ENCODE measurements around the gene LPP.
"Not testable (repeated sequence)": the region's sequence is repeated elsewhere in the genome, so short reads cannot be mapped to it uniquely, and the experiment has no call there.

Gene LPP

DNA sequence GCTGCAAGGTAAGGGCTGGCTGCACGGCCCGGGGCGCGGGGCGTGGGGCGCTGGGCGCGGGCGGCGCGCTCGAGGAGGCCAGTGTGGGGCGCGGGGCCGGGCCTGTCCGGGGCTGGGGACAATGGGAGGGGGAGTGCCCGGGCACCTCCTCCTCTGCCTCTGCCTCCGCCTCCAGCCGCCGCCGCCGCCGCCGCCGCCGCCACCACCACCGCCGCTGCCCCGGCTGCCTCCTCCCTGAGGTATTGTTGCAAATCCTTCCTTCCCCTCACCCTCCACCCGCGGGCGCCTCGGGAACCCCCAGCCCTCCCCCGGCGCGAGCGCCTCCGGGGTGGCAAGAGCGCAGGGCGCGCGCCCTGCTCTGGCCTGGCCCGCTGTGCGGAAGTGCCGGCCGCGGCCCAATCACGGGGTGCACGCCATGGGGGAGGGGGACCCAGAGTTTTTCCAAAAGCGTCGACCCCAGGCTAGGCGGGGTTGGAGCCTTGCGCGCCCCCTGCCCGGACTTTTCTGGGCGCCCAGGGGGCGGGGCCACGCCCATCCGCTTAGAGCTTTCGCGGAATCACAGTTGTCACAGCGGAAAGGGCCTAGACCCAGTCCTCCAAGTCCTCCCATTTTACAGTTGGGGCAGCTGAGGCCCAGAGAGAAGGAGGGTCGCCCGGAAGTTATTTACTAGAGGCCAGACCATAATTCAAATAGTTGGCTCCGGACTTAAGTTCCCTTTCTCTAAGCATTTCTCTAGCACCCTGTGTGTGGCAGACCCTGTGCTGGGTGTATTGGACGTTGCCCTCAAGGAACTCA, at the start of gene LPP:
Gene LPP, plus strand, starts transcription at position 144 of the 795 bp plus-strand sequence. CDS start 251,964 bp downstream, outside the sequence.
- peak; percentile 38 to 53 for DNase-seq (ENCODE audit: low read depth in 2 of 2)

DNA sequence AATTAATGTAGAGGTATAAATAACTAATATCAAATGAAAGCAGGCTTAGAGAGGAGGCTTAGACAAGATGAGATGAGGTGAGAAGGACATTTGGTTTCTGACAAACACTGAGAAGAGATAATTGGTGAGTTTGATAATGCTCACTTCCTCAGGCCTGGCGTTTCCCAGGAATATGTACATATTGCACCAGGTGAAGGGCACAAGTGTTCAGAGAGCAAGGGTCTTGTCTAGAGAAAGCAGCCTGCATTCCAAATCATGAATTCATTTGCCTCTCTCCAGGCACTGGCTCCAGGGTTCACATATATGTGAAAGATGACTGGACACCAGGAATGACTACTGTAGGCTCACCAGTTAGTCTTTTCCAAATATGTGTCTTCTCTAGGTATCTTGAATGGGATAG, 48.0 kb upstream of the LPP start:
- DNase-seq (ENCODE audit: low read depth in 2 of 2), result no peak

DNA sequence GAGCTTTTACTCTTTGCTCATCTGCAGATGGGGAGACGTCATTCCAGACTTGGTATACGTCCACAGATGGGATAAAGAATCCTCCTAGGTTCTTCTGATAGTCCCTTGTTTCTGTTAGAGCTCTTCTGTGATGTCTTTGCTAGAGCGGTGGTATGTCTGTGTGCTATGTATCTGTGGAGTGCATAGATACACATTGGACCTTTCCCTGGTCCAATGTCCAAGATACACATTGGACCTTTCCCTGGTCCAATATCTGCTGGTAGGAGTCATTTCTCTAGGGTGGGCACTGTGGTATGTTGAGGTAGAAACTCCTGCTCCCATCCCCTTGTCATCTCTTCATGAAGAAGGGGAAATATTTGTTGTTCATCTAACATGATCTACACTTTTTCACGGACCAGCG, 47.5 kb upstream of the LPP start:
- no peak for DNase-seq (ENCODE audit: low read depth in 2 of 2)

DNA sequence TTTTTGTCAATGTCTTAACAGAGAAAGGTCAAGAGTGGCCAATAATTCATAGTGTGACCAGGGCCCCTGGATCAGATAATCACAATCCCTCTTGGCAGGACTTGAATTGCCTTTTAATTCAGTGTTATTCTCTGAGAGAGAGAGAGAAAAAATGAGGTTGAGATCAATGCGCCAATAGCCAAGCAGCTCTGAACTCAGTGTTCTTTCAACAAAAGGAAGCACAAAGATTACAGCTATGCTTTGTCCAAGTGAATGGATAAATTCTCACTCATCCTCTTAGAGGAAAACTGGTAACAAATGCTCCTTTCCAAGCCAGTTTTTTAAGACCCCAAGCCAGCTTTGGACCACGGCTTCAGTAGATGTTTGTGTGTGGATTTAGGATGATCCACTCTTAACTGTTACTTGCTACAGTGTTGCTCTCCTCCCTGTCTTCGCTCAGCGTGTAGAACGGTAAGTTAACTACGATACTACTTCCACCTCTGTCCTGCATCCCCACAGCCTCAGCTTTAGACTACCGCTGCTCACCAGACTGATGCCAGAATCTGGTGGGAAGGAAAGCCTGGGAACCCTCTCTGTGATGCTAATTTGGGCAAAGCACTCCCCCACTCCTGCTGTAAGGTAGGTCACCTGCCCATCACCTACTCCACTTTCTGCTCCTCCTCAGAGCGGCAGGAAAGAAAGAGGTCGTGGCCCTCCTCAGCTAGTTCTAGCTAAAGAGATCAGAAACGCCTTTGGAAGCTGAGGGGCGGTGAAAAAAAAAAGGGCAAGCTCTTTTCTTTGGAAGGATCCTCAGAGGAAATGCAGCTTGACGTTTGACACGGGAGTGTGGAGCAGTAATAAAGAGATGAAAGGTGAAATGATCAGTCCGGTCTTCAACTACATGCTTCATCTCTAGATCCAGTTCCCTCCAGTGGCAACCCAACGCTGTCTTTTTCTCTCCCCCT, 46.8 kb upstream of the LPP start:
- DNase-seq (ENCODE audit: low read depth in 2 of 2), result no peak

DNA sequence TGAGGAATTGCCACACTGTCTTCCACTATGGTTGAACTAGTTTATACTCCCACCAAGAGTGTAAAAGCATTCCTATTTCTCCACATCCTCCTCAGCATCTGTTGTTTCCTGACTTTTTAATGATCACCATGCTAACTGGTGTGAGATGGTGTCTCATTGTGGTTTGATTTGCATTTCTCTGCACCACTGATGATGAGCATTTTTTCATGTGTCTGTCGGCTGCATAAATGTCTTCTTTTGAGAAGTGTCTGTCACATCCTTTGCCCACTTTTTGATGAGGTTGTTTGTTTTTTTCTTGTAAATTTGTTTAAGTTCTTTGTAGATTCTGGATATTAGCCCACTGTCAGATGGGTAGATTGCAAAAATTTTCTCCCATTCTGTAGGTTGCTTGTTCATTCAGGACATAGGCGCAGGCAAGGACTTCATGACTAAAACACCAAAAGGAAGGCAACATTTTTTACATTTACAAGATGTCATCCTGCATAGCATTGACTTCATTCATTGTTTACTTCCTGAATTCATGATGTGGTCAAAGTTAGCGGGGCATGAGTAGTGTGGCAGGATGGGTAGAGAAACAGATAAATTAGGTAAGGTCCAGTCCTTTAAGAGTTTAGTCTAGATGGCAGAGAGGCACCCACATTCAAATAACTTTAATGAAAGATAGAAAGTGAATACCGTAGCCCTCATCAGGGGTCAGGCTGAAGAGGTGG, 45.1 kb upstream of the LPP start:
- DNase-seq (ENCODE audit: low read depth in 2 of 2), result no peak

GRCh38 chr3:188111002-188111584, 42.9 kb upstream of the LPP start:
- no peak for DNase-seq (ENCODE audit: low read depth in 2 of 2)

- no peak for DNase-seq (ENCODE audit: low read depth in 2 of 2)
Measured at GRCh38 chr3:188113756-188114155, 40.2 kb upstream of the LPP start.

- no peak for DNase-seq (ENCODE audit: low read depth in 2 of 2)
Measured at GRCh38 chr3:188119846-188120245, 34.1 kb upstream of the LPP start.

DNA sequence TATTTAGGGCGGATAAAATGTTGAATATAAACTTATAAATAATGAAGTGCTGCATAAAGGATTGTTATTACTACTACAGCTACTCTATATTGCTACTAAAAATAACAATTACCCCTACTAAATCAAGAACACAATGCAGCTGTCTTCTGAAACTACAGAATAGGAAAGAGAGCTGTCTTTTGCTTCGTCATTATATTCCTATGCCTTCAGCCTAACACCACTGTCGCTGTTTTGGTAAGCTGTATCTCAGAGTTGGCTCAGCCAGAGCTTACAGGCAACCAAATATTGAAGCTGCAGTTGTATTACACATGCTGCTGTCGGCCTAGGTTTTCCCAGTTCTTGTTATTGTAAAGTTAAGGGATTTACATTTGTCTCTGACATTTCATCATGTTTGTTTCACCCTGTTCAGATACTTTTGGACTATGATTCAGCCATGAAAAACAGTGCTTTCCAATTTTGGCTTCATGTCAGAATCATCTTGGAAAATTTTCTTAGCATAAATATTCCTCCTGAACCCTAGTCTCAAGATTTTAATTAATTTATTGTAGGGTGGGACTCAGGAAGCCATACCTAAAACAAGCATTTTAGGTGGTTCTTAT, 31.3 kb upstream of the LPP start:
- no peak for DNase-seq (ENCODE audit: low read depth in 2 of 2)

DNA sequence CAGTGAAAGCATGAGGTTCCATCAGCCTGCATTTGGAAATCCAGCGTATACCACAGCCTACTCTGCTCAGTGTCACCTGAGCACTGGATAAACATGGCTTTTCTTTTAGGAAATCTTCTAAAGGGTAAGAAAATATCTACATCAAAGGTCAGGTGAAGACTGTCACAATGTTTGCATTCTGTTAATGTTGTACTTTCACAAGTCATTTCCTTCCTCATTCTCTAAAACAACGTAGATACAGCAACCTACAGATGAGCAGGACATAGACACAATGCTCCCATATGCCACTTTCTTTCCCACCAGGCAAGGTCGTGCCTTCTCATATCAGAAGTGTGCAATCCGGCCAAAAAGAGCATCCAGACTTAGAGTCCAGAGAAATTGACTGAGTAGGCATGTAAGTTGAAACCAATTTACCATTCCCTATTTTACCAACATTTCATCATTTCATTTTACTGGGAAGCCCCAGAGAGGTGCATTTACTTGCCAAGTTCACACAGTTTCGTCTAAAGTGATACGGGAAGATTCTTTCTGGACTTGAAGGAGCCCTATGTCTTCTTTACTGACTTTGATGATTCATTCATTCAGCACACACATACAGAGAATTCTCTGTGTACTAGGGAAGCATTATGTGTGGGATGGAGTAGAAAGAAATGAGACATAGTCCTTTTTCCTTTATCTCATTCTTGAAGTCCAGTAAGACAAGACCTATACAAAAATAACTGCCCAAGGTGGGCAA, 30.6 kb upstream of the LPP start:
- no peak for DNase-seq (ENCODE audit: low read depth in 2 of 2)

GRCh38 chr3:188124184-188124583, 29.8 kb upstream of the LPP start:
- DNase-seq (ENCODE audit: low read depth in 2 of 2), result peak; percentile 41 to 48

- DNase-seq (ENCODE audit: low read depth in 2 of 2), result no peak
Measured at GRCh38 chr3:188125076-188125475, 28.9 kb upstream of the LPP start.

DNA sequence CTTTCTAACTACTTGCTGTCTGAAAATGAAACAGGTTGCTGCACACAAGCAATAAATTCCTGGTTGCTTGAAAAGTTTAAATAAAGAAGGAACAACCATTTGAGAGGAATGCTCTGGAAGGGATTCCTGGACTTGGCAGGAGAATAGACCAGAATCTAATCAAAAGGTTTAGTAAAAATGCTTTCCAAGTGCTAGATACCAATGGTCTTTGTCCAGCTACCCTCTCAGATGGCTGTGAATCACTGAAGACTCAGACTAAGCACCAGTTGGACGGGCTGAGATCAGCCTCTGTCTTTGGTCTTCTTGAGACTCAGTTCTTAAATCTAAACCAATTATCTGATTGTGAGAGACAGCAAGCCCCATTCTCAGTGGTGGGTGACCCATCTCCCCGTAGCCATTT, 27.7 kb upstream of the LPP start:
- DNase-seq (ENCODE audit: low read depth in 2 of 2), result no peak

- DNase-seq (ENCODE audit: low read depth in 2 of 2), result no peak
Measured at GRCh38 chr3:188126934-188127333, 27.0 kb upstream of the LPP start.

GRCh38 chr3:188128905-188129304, 25.1 kb upstream of the LPP start:
- DNase-seq (ENCODE audit: low read depth in 2 of 2), result no peak

- not testable (repeated sequence) for DNase-seq (ENCODE audit: low read depth in 2 of 2)
Measured at GRCh38 chr3:188131023-188131422, 22.9 kb upstream of the LPP start.

- DNase-seq (ENCODE audit: low read depth in 2 of 2), result no peak
Measured at GRCh38 chr3:188133219-188133618, 20.7 kb upstream of the LPP start.

GRCh38 chr3:188133646-188134045, 20.3 kb upstream of the LPP start:
- no peak for DNase-seq (ENCODE audit: low read depth in 2 of 2)

GRCh38 chr3:188134079-188134478, 19.9 kb upstream of the LPP start:
- DNase-seq (ENCODE audit: low read depth in 2 of 2), result no peak

GRCh38 chr3:188134856-188135255, 19.1 kb upstream of the LPP start:
- no peak for DNase-seq (ENCODE audit: low read depth in 2 of 2)

GRCh38 chr3:188135271-188135670, 18.7 kb upstream of the LPP start:
- no peak for DNase-seq (ENCODE audit: low read depth in 2 of 2)

All from fibroblast of skin of left biceps (primary cell).